Measurements from ENCODE around the gene AVEN. TPM values are rescaled to one million over a fixed set of nuclear protein-coding genes. Genes with fewer than 3 reads are reported as not detected.

The AVEN gene
- polyA plus RNA-seq, 3 donors: 2.3 to 4.8 (median 3.4) TPM

- H3K4me1 ChIP-seq (ENCODE audit: control insufficient read depth in 1 of 2, insufficient read depth in 2 of 2, low read length in 2 of 2): no peaks in the 10 kb centered on the region
- Mint-ChIP-seq H3K4me3 (no peak overlapping the region), H3K27ac (no peak overlapping the region), H3K4me1 (no peaks in the 10 kb centered on the region), H3K27me3 (ENCODE audit: low read depth in 3 of 3) (peaks cover 0 to 1% (median 1%) of the 10 kb centered on the region in 3 donors), H3K9me3 (peaks cover 0 to 15% (median 13%) of the 10 kb centered on the region in 7 donors), H3K36me3 (peaks cover 9 to 23% of the 10 kb centered on the region in 2 donors)
- H3K36me3 ChIP-seq (replicated peaks in 1 of 2; ENCODE audit: control insufficient read depth in 1 of 2, insufficient read depth in 2 of 2, low read length in 2 of 2): peaks cover 8 to 9% of the 10 kb centered on the region in 2 donors
- no peaks in the 10 kb centered on the region for H3K27me3 ChIP-seq (ENCODE audit: control insufficient read depth in 2 of 2, insufficient read depth in 2 of 2, low read length in 2 of 2)
- no peak overlapping the region for H3K27ac ChIP-seq (ENCODE audit: low read depth in 1 of 2, low read length in 2 of 2)
- H3K9ac ChIP-seq (ENCODE audit: insufficient read depth, low read length, poor library complexity, severe bottlenecking): no peak overlapping the region
- H3K4me3 ChIP-seq (replicated peaks in 1 of 3; ENCODE audit: low read depth in 2 of 3, low read length in 3 of 3): no peak overlapping the region
- no CpG with 5 or more reads among the region's 3 CpGs for WGBS (ENCODE audit: insufficient coverage)
- TF ChIP-seq CTCF (IDR thresholded peaks at IDR 0.05): no peak
- intact Hi-C loops (cut with micrococcal nuclease): no loop called here
- H4K20me1 ChIP-seq (ENCODE audit: insufficient read depth, low read length): no peaks in the 10 kb centered on the region
- no peak overlapping the region for H2AFZ ChIP-seq (ENCODE audit: insufficient read depth, low read depth, low read length, poor library complexity, severe bottlenecking)
- no peak overlapping the region for H3K4me2 ChIP-seq (replicated peaks; ENCODE audit: extremely low read depth, low read length, poor library complexity, severe bottlenecking)
- no peak for DNase-seq
- H3K79me2 ChIP-seq (ENCODE audit: insufficient read depth, low read length): no peaks in the 10 kb centered on the region
- H3K9me3 ChIP-seq (replicated peaks in 1 of 2; ENCODE audit: control insufficient read depth in 1 of 2, insufficient read depth in 1 of 2, low read length in 2 of 2): peaks cover 8% of the 10 kb centered on the region in 2 donors
These were observed 39.9 kb upstream of the AVEN start for GRCh38 chr15:34078900-34079299.

DNA sequence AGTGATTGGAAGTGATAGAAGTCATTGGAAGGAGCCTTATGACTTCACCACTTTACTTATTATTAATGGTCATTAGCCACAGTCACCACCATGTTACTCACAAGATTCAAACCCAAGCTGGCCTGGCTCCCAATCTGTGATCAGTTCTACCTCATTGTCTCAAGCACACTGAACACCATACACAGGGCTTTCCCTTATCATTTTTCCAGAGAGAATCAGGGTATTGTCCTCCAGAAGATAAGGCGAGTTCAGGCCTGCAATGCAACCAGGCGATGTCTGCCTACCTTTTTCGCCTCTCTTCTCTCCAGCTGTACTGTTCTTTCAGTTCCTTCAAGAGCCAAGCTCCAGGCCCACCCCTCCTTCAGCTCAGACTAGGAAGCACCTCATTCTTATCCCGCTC lies 37.8 kb upstream of the AVEN start:
- peaks cover 0 to 1% (median 1%) of the 10 kb centered on the region in 3 donors for H3K27me3 Mint-ChIP-seq (ENCODE audit: low read depth in 3 of 3)
- no peak overlapping the region for H2AFZ ChIP-seq (ENCODE audit: insufficient read depth, low read depth, low read length, poor library complexity, severe bottlenecking)
- no peaks in the 10 kb centered on the region for H3K27me3 ChIP-seq (ENCODE audit: control insufficient read depth in 2 of 2, insufficient read depth in 2 of 2, low read length in 2 of 2)
- peaks cover 8% of the 10 kb centered on the region in 2 donors for H3K9me3 ChIP-seq (replicated peaks in 1 of 2; ENCODE audit: control insufficient read depth in 1 of 2, insufficient read depth in 1 of 2, low read length in 2 of 2)
- no peak overlapping the region for H3K27ac ChIP-seq (ENCODE audit: low read depth in 1 of 2, low read length in 2 of 2)
- DNase-seq: no peak
- H3K4me2 ChIP-seq (replicated peaks; ENCODE audit: extremely low read depth, low read length, poor library complexity, severe bottlenecking): no peak overlapping the region
- intact Hi-C loops (cut with micrococcal nuclease): no loop called here
- no peak overlapping the region for H3K9ac ChIP-seq (ENCODE audit: insufficient read depth, low read length, poor library complexity, severe bottlenecking)
- TF ChIP-seq CTCF (IDR thresholded peaks at IDR 0.05): no peak
- H3K4me3 Mint-ChIP-seq: no peak overlapping the region
- WGBS (ENCODE audit: insufficient coverage): 94% methylated on average over 4 of the region's 4 CpGs
- no peak overlapping the region for H3K4me3 ChIP-seq (replicated peaks in 1 of 3; ENCODE audit: low read depth in 2 of 3, low read length in 3 of 3)
- H3K4me1 ChIP-seq (ENCODE audit: control insufficient read depth in 1 of 2, insufficient read depth in 2 of 2, low read length in 2 of 2): no peaks in the 10 kb centered on the region
- H3K36me3 Mint-ChIP-seq: peaks cover 1 to 5% of the 10 kb centered on the region in 2 donors
- H3K79me2 ChIP-seq (ENCODE audit: insufficient read depth, low read length): no peaks in the 10 kb centered on the region
- H3K27ac Mint-ChIP-seq: no peak overlapping the region
- no peaks in the 10 kb centered on the region for H3K4me1 Mint-ChIP-seq
- H3K36me3 ChIP-seq (replicated peaks in 1 of 2; ENCODE audit: control insufficient read depth in 1 of 2, insufficient read depth in 2 of 2, low read length in 2 of 2): no peaks in the 10 kb centered on the region
- no peaks in the 10 kb centered on the region for H4K20me1 ChIP-seq (ENCODE audit: insufficient read depth, low read length)
- H3K9me3 Mint-ChIP-seq: peaks cover 0 to 19% (median 14%) of the 10 kb centered on the region in 7 donors
